SK-N-SH treated with all-trans-retinoic acid at 6 μM for 48 hours (cell line): ENCODE results near the gene SLC12A2.

ENCODE experiments used
- ARNTL ChIP-seq: fragments of 450-650 bp; formaldehyde crosslinking; IDR thresholded peaks from 2 replicates; pipeline ENCODE4 v1.5.0; 2020; ENCODE audit warnings: low read depth, mild to moderate bottlenecking, moderate library complexity, borderline replicate concordance
- RARB ChIP-seq: fragments of 250-450 bp; sonication (Bioruptor Pico); IDR thresholded peaks from 2 replicates; pipeline ENCODE4 v1.8.0; 2021; ENCODE audit warnings: mild to moderate bottlenecking, moderate library complexity
- ZFP30 ChIP-seq: fragments of 450-650 bp; formaldehyde crosslinking; IDR thresholded peaks from 2 replicates; pipeline ENCODE4 v1.5.0; 2022; ENCODE audit warnings: mild to moderate bottlenecking, moderate library complexity
- ZNF8 ChIP-seq: fragments of 450-650 bp; formaldehyde crosslinking; IDR thresholded peaks from 2 replicates; pipeline ENCODE4 v1.5.0; 2020; ENCODE audit warnings: mild to moderate bottlenecking, moderate library complexity
- TF ChIP-seq, protein P1 (sequence below): fragments of 250-450 bp; sonication (Bioruptor Pico); IDR thresholded peaks from 2 replicates; pipeline ENCODE4 v1.8.0; 2020; ENCODE audit warnings: mild to moderate bottlenecking, moderate library complexity, borderline replicate concordance
- TF ChIP-seq, protein P2 (sequence below): fragments of 250-450 bp; sonication (Bioruptor Pico); IDR thresholded peaks from 2 replicates; pipeline ENCODE4 v1.5.1; 2020; ENCODE audit warnings: low read depth, mild to moderate bottlenecking, moderate library complexity

- TF ChIP-seq RARB (CRISPR knock-in tag) (no peak), ARNTL (CRISPR knock-in tag) (no peak), ZFP30 (CRISPR knock-in tag) (no peak), ZNF8 (CRISPR knock-in tag) (no peak)
- TF ChIP-seq, protein P1, sequence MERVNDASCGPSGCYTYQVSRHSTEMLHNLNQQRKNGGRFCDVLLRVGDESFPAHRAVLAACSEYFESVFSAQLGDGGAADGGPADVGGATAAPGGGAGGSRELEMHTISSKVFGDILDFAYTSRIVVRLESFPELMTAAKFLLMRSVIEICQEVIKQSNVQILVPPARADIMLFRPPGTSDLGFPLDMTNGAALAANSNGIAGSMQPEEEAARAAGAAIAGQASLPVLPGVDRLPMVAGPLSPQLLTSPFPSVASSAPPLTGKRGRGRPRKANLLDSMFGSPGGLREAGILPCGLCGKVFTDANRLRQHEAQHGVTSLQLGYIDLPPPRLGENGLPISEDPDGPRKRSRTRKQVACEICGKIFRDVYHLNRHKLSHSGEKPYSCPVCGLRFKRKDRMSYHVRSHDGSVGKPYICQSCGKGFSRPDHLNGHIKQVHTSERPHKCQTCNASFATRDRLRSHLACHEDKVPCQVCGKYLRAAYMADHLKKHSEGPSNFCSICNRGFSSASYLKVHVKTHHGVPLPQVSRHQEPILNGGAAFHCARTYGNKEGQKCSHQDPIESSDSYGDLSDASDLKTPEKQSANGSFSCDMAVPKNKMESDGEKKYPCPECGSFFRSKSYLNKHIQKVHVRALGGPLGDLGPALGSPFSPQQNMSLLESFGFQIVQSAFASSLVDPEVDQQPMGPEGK (CRISPR knock-in tag) = no peak
- TF ChIP-seq, protein P2, sequence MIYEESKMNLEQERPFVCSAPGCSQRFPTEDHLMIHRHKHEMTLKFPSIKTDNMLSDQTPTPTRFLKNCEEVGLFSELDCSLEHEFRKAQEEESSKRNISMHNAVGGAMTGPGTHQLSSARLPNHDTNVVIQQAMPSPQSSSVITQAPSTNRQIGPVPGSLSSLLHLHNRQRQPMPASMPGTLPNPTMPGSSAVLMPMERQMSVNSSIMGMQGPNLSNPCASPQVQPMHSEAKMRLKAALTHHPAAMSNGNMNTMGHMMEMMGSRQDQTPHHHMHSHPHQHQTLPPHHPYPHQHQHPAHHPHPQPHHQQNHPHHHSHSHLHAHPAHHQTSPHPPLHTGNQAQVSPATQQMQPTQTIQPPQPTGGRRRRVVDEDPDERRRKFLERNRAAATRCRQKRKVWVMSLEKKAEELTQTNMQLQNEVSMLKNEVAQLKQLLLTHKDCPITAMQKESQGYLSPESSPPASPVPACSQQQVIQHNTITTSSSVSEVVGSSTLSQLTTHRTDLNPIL = no peak
Observed at GRCh38 chr5:128082551-128083032, 974 bp upstream of the SLC12A2 start.
